HG03460 (cell line): ENCODE results near the gene CNTNAP5.

ENCODE experiments used
- ATAC-seq: cut with Tn5 transposase; IDR thresholded peaks from one replicate; pipeline ENCODE4 v1.9.1; 2021; ENCODE audit not compliant: unreplicated experiment

CNTNAP5 gene

GRCh38 chr2:124763611-124764010 is 738.5 kb downstream of the CNTNAP5 start:
- ATAC-seq = no peak

- no peak for ATAC-seq
These were observed 749.7 kb downstream of the CNTNAP5 start for GRCh38 chr2:124774781-124775180.

GRCh38 chr2:124776332-124776731 is 751.2 kb downstream of the CNTNAP5 start:
- ATAC-seq = no peak

- ATAC-seq = no peak
These were observed 753.0 kb downstream of the CNTNAP5 start for GRCh38 chr2:124778076-124778475.

GRCh38 chr2:124796647-124797046 is 771.6 kb downstream of the CNTNAP5 start:
- no peak for ATAC-seq

- no peak for ATAC-seq
These were observed 772.0 kb downstream of the CNTNAP5 start for GRCh38 chr2:124797049-124797448.

- ATAC-seq = no peak
These were observed 773.5 kb downstream of the CNTNAP5 start for GRCh38 chr2:124798551-124798950.

- ATAC-seq = no peak
These were observed 779.2 kb downstream of the CNTNAP5 start for GRCh38 chr2:124804014-124804940.

- ATAC-seq = peak; percentile 84
These were observed 780.0 kb downstream of the CNTNAP5 start for GRCh38 chr2:124805060-124805459.

- no peak for ATAC-seq
These were observed 785.0 kb downstream of the CNTNAP5 start for GRCh38 chr2:124810132-124810531.

- ATAC-seq = no peak
These were observed 790.1 kb downstream of the CNTNAP5 start for GRCh38 chr2:124814968-124815745.

- ATAC-seq = no peak
These were observed 790.9 kb downstream of the CNTNAP5 start for GRCh38 chr2:124816007-124816406.

- no peak for ATAC-seq
These were observed 797.4 kb downstream of the CNTNAP5 start for GRCh38 chr2:124822516-124822915.

- ATAC-seq = no peak
These were observed 799.4 kb downstream of the CNTNAP5 start for GRCh38 chr2:124824441-124824840.

GRCh38 chr2:124832521-124832920 is 807.4 kb downstream of the CNTNAP5 start:
- ATAC-seq = no peak

- no peak for ATAC-seq
These were observed 809.2 kb downstream of the CNTNAP5 start for GRCh38 chr2:124834331-124834730.

GRCh38 chr2:124835331-124835730 is 810.2 kb downstream of the CNTNAP5 start:
- ATAC-seq = no peak

GRCh38 chr2:124836416-124836815 is 811.3 kb downstream of the CNTNAP5 start:
- ATAC-seq = no peak

GRCh38 chr2:124837496-124837895 is 812.4 kb downstream of the CNTNAP5 start:
- no peak for ATAC-seq

GRCh38 chr2:124838406-124838805 is 813.3 kb downstream of the CNTNAP5 start:
- ATAC-seq = no peak

- ATAC-seq = no peak
These were observed 842.2 kb downstream of the CNTNAP5 start for GRCh38 chr2:124867247-124867646.

GRCh38 chr2:124874219-124874618 is 849.1 kb downstream of the CNTNAP5 start:
- ATAC-seq = no peak
